Glomerular visceral epithelial cell (primary cell): ENCODE results near the gene CYP4F3.
"Not testable (repeated sequence)": the region's sequence is repeated elsewhere in the genome, so short reads cannot be mapped to it uniquely, and the experiment has no call there.

Source experiments
- DNase-seq: peaks from one replicate; pipeline ENCODE4 v3.0.0-alpha.2; 2016; ENCODE audit errors: extremely low spot score

Gene CYP4F3

DNA sequence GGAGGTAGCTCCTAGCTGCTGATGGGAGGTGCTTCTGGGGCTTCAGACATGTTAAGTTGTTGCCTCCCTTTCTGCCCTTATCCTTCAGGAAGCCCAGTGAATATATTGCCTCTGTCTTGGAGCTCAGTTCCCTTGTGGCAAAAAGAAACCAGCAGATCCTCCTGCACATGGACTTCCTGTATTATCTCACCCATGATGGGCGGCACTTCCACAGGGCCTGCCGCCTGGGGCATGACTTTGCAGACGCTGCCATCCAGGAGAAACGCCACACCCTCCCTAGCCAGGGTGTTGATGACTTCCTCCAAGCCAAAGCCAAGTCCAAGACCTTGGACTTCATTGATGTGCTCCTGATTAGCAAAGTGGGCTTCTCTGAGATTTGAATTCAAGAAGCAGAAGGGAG lies 26.2 kb downstream of the CYP4F3 start:
- DNase-seq, result no peak

- no peak for DNase-seq
Measured at GRCh38 chr19:15669440-15669839, 28.7 kb downstream of the CYP4F3 start.

- no peak for DNase-seq
Measured at GRCh38 chr19:15669891-15670290, 29.2 kb downstream of the CYP4F3 start.

DNA sequence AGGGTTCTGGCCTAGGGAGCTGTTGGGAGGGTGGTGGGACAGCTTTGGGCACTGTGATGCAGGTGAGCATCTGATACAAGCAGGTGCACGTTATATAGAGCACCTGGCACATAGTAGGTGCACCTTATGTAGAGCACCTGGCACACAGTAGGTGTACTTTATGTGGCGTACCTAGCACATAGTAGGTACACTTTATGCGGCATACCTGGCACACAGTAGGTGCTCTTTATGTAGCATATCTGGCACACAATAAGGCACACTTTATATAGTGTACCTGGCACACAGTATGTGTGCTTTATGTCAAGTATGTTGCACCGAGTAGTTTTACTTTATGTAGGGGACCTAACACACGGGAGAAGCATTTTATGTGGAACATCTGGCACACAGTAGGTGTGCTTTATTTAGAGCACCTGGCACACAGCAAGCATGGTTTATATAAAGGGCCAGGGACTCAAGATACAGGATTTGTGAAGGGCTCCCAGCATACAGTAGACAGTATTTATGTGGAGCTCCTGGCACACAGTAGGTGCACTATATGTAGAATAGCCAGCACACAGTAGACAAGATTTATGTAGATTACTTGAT lies 30.6 kb downstream of the CYP4F3 start:
- no peak for DNase-seq

GRCh38 chr19:15671891-15672579 lies 31.3 kb downstream of the CYP4F3 start:
- no peak for DNase-seq

DNA sequence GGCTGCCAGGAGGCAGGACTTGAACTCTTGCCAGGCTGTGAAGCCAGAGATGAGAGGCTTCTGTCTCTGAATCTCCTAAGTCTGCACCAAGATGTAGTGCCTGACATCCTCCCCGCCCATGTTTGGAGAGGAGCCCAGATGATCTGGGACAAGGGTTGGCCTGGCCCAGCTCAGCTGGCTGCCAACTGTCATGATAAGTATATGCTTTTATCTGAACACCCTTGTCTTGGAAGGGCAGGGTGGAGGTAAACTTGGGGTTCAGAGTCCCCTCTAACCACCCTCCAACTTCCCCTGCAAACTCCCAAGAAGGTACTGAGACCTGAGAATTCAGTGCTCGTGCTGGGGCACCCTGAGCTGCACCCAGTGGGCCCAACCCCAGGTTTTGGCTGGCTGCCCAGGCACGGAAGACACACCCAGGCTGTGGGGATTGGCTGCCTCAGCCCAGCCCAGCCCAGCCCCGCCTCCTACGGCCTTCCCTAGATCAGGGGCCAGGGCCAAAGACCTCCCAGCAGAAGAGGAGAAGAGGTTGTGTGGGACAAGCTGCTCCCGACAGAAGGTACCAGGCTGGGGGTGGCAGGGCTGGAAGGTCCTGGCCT lies 32.0 kb downstream of the CYP4F3 start, which contains the start of gene CYP4F12:
Gene CYP4F12, plus strand, starts transcription at position 508 of the 596 bp plus-strand sequence. CDS start 443 bp downstream, outside the sequence.
- no peak for DNase-seq

DNA sequence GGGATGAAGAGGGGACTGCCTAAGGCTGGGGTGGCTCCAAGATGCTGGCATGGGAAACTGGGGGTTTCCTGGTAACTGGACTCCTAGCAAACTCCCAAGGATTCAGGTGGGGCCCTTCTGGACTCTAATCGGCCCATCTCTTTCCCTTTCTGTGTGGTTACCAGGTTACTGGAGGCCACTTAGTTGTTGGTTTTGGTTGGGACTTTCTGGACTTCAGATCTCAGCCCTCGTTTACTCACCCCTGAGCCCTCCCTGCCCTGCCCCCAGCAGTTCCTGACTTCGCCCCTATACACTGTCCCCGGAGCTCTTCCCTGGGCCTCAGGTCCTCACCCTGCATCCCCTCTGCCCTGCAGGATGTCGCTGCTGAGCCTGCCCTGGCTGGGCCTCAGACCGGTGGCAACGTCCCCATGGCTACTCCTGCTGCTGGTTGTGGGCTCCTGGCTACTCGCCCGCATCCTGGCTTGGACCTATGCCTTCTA lies 32.5 kb downstream of the CYP4F3 start:
- no peak for DNase-seq

GRCh38 chr19:15675560-15675959 lies 34.9 kb downstream of the CYP4F3 start:
- no peak for DNase-seq

DNA sequence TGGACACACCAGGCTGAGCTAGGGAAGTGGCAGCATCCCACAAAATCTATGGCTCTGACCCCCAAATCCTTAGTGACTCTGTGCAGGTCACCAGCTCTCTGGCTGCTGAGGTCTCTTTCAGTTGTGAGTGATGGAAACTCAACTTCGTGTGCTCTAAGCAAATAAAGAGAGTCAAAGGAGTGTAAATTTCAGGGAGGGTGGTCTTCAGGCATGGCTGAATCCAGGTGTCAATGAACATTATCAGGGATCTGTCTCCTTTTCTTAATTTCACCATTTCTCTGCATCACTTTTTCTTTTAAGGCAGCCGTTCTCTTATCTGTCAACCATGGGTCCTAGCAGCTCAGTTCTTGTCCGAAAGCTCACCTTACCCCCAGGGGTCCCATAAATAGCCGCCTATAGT lies 38.4 kb downstream of the CYP4F3 start:
- DNase-seq, result no peak

- DNase-seq, result not testable (repeated sequence)
Measured at GRCh38 chr19:15679865-15680264, 39.2 kb downstream of the CYP4F3 start.

GRCh38 chr19:15680478-15681322 lies 40.0 kb downstream of the CYP4F3 start:
- DNase-seq, result no peak

GRCh38 chr19:15683411-15683810 lies 42.7 kb downstream of the CYP4F3 start:
- DNase-seq, result no peak

- no peak for DNase-seq
Measured at GRCh38 chr19:15684828-15685227, 44.1 kb downstream of the CYP4F3 start.

GRCh38 chr19:15696654-15697194 lies 56.0 kb downstream of the CYP4F3 start:
- no peak for DNase-seq

- no peak for DNase-seq
Measured at GRCh38 chr19:15701757-15702533, 61.2 kb downstream of the CYP4F3 start.

- DNase-seq, result peak; percentile 31
Measured at GRCh38 chr19:15702534-15702930, 61.8 kb downstream of the CYP4F3 start.
